ENCODE results near the gene C5orf34. TPM values are rescaled to one million over a fixed set of nuclear protein-coding genes. Genes with fewer than 3 reads are reported as not detected.

Gene C5orf34
- total and polyA plus RNA-seq, 9 of the 15 experiments (the other 6 are each of a cell fraction or from before 2014, with no cell fraction given): 13.2 to 32.6 (median 20.7) TPM

GRCh38 chr5:43556857-43557542, 42.1 kb upstream of the C5orf34 start, which contains the start of gene PAIP1 (continued):
- TF ChIP-seq PHF20 (IDR thresholded peaks at IDR 0.05; ENCODE audit: partially characterized antibody): peak; percentile 55
- TF ChIP-seq ELK1 (CRISPR knock-in tag; IDR thresholded peaks at IDR 0.05): no peak
- TF ChIP-seq ZNF655 (CRISPR knock-in tag; IDR thresholded peaks at IDR 0.05): no peak
- TF ChIP-seq RERE (CRISPR knock-in tag; IDR thresholded peaks at IDR 0.05; ENCODE audit: borderline replicate concordance): no peak
- no peak for TF ChIP-seq U2AF2 (optimal IDR thresholded peaks at IDR 0.05; ENCODE audit: low read depth, low read length)
- TF ChIP-seq ZNF143 (CRISPR knock-in tag; IDR thresholded peaks at IDR 0.05): no peak
- TF ChIP-seq SP2 (IDR thresholded peaks at IDR 0.05; ENCODE audit: extremely low read depth, low read depth, low read length, poor library complexity, severe bottlenecking): peak; percentile 74
- no peak for TF ChIP-seq POU5F1 (IDR thresholded peaks at IDR 0.05; ENCODE audit: borderline replicate concordance, low read depth, low read length, partially characterized antibody)
- TF ChIP-seq, protein P1, sequence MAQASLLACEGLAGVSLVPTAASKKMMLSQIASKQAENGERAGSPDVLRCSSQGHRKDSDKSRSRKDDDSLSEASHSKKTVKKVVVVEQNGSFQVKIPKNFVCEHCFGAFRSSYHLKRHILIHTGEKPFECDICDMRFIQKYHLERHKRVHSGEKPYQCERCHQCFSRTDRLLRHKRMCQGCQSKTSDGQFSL (CRISPR knock-in tag; IDR thresholded peaks at IDR 0.05): no peak
- TF ChIP-seq, protein P1 (tag; IDR thresholded peaks at IDR 0.05): 0 out of 4 replicates have a peak, but pooled peaks of 1 of the 2 experiments have one; percentile 62
- no peak for TF ChIP-seq ZNF586 (CRISPR knock-in tag; conservative IDR thresholded peaks at IDR 0.05)
- 0 out of 2 replicates have a peak, but pooled peaks have one; percentile 44 for TF ChIP-seq SAFB (IDR thresholded peaks at IDR 0.05; ENCODE audit: borderline replicate concordance, low read depth, low read length)
- TF ChIP-seq SMARCB1 (IDR thresholded peaks at IDR 0.05; ENCODE audit: insufficient read length, low read depth): no peak
- no peak for TF ChIP-seq PTRF (tag; IDR thresholded peaks at IDR 0.05)
- TF ChIP-seq PTBP1 (IDR thresholded peaks at IDR 0.05; ENCODE audit: low read depth, low read length): no peak
- no peak for TF ChIP-seq HDGF (IDR thresholded peaks at IDR 0.05)
- TF ChIP-seq PCBP2 (IDR thresholded peaks at IDR 0.05; ENCODE audit: low read depth, low read length, poor library complexity, severe bottlenecking): peak; percentile 57
- no peak for TF ChIP-seq ZNF274 (IDR thresholded peaks at IDR 0.05; ENCODE audit: borderline replicate concordance, low read depth, low read length)
- peak; percentile 74 for TF ChIP-seq MTA3 (IDR thresholded peaks at IDR 0.05; ENCODE audit: borderline replicate concordance)

All from K562 (cell line).